ENCODE results near the gene PIWIL1.

PIWIL1 gene

GRCh38 chr12:130375296-130376287, 37.9 kb downstream of the PIWIL1 start:
- DNase-seq: no peak

- DNase-seq: no peak
These were observed 45.1 kb downstream of the PIWIL1 start for GRCh38 chr12:130382818-130383217.

GRCh38 chr12:130384234-130384633, 46.5 kb downstream of the PIWIL1 start:
- DNase-seq: no peak

- no peak for DNase-seq
These were observed 47.5 kb downstream of the PIWIL1 start for GRCh38 chr12:130385193-130385592.

- DNase-seq: no peak
These were observed 53.5 kb downstream of the PIWIL1 start for GRCh38 chr12:130391186-130391585.

GRCh38 chr12:130394906-130395305, 57.2 kb downstream of the PIWIL1 start:
- peak in 1 of 5 experiments; percentile 47 for DNase-seq

- no peak for DNase-seq
These were observed 59.0 kb downstream of the PIWIL1 start for GRCh38 chr12:130396667-130397066.

- DNase-seq: no peak
These were observed 60.6 kb downstream of the PIWIL1 start for GRCh38 chr12:130398100-130398848.

GRCh38 chr12:130401703-130402102, 64.0 kb downstream of the PIWIL1 start:
- DNase-seq: no peak

- DNase-seq: no peak
These were observed 67.6 kb downstream of the PIWIL1 start for GRCh38 chr12:130405332-130405731.

GRCh38 chr12:130412384-130412783, 74.7 kb downstream of the PIWIL1 start:
- DNase-seq: no peak

GRCh38 chr12:130413909-130414308, 76.2 kb downstream of the PIWIL1 start:
- DNase-seq: no peak

- DNase-seq: no peak
These were observed 76.7 kb downstream of the PIWIL1 start for GRCh38 chr12:130414381-130414780.

GRCh38 chr12:130418251-130418650, 80.6 kb downstream of the PIWIL1 start:
- DNase-seq: no peak

- DNase-seq: no peak
These were observed 81.4 kb downstream of the PIWIL1 start for GRCh38 chr12:130419116-130419515.

GRCh38 chr12:130420071-130420470, 82.4 kb downstream of the PIWIL1 start:
- no peak for DNase-seq

GRCh38 chr12:130421896-130422295, 84.2 kb downstream of the PIWIL1 start:
- DNase-seq: no peak
